Posterior cingulate gyrus (tissue), 11 donors: ENCODE data around the gene NAALADL2.
"Not testable (repeated sequence)": the region's sequence is repeated elsewhere in the genome, so short reads cannot be mapped to it uniquely, and the experiment has no call there.

Experiments used
- DNase-seq, 10 donors: peaks; one replicate each; pipeline versions ENCODE4 v3.0.0 to v3.0.0-alpha.2; 2020 to 2021; ENCODE audit warnings: mixed read lengths in 3 of 10
- intact Hi-C: fragments of 100-400 bp; cut with DNase I; formaldehyde crosslinking; loops from one replicate; pipeline ENCODE4 v1.15.1; 2023

Gene NAALADL2

GRCh38 chr3:175066617-175067415 lies 207.7 kb downstream of the NAALADL2 start:
- intact Hi-C loops: no loop called here
- no peak for DNase-seq

- intact Hi-C loops: no loop called here
- DNase-seq: no peak
These were observed 209.5 kb downstream of the NAALADL2 start for GRCh38 chr3:175068587-175068986.

GRCh38 chr3:175070946-175071345 lies 211.8 kb downstream of the NAALADL2 start:
- intact Hi-C loops: no loop called here
- DNase-seq: no peak

DNA sequence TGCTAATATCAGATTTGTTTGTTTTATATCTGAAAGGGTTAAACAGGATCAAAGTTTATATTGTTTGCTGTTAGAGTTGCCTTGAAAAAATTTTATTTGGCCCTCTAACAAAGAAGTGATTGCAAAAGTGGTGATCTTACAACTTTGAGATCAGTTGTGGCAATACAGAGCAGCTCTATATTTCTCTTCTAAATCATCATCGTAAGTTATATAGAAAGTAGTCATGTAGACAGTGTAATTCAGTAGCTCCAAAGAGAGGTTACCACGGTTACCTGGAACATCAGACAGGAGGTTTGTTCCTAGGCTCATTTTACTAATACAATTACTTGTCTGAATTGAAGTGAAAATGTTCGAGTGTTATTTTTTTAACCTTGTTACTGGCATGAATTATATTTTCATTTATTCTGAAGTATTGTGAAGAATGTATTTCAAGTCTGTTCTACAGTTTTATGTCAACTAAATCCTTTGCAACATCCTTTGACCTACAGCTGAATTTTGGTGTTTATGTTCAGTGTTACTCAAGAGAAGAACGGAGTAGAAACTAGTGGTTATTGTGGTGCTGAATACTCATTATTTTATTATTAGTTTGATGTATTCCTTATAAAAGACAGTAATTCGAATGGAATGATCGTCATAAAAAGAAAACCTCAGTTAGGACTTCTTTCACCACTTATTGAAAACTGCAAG lies 214.2 kb downstream of the NAALADL2 start:
- intact Hi-C loops: no loop called here
- no peak for DNase-seq

- no peak for DNase-seq
These were observed 216.1 kb downstream of the NAALADL2 start for GRCh38 chr3:175075269-175075668.

GRCh38 chr3:175077216-175077615 lies 218.1 kb downstream of the NAALADL2 start:
- DNase-seq: no peak
- intact Hi-C loops: no loop called here

More at GRCh38 chr3:175075269-175075668, 216.1 kb downstream of the NAALADL2 start:
- intact Hi-C loops: no loop called here

GRCh38 chr3:175082631-175083030 lies 223.5 kb downstream of the NAALADL2 start:
- intact Hi-C loops: no loop called here
- DNase-seq: no peak

GRCh38 chr3:175087128-175087527 lies 228.0 kb downstream of the NAALADL2 start:
- intact Hi-C loops: not testable (repeated sequence)
- DNase-seq: peak in 1 of 10 donors; percentile 63

DNA sequence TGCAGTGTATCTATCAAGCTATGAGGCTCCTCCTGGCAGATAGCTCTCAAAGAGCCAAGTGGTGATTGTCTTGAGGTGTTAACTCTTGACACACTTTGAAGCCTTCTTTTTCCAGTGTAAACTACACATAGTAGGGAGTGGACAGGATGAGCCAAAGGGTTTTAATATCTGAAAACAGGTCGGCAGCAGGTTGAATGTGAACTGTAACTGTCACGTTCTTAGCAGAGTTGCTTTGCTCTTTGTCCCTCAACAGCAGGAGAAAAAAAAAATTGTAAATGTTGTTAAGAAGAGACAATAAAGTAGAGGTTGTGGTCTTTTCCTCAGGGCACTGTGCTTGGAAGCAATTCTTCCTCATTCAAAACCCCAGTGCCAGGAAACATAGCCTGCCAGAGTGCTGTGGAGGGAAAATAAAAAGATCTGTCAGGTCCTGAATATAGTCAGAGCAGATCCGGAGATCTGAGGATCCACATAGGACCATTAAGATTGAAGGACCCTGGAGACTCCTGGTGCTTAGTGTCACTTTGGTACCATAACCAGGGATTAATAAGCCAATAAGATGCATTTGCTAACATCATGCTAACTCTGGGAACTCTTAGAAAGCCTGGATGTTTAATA lies 229.7 kb downstream of the NAALADL2 start:
- DNase-seq: no peak
- intact Hi-C loops: no loop called here

DNA sequence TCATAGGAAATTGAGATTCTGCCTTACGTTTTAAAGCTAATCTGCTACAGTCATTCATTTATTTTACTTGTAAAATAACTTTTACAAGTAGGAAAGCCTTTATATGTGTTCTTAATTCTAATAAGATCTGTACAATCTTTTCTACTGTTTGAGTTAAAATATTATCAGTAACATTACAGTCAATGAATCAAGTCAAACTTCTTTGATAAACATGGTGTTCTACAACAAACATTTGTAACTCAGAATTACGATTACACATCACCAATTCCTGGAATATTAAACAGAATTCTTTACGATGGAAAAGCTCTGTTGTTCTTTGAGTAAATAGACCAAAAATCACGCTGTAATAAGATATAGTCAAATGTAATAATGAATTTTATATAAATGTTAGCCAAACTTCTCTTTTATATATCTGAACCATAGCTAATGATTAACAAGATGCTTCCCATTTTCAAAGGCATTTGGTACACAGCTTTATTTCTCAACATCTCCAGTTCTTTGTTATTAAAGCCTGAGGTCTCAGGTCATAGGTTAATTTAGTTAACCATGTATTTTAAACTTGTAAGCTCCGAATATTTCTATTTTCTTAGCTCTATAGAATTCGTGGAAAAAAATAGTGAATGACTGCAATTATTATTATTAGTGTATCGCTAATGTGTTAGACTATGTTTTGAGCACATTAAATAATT lies 232.4 kb downstream of the NAALADL2 start:
- intact Hi-C loops: no loop called here
- DNase-seq: no peak

- intact Hi-C loops: no loop called here
These were observed 234.6 kb downstream of the NAALADL2 start for GRCh38 chr3:175093748-175094147.

DNA sequence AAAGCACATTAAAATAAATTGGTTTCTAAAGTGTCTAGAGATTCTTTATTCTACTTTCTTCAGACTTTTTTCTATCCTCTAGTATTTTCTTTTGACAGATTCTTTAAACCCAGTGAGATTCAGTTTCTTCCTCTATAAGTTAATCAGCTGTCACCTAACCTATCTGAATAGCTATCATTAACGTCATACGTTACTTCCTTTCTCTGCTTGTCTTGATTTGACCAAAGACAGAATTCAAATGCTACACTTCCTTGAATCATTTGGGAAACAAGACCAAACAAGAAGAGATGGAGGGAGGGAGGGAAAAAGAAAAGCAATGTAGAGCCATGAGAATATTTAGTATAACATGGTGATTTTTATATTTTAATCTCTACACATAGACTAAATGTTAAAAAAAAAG lies 235.2 kb downstream of the NAALADL2 start:
- intact Hi-C loops: no loop called here
- DNase-seq: no peak

More at GRCh38 chr3:175093748-175094147, 234.6 kb downstream of the NAALADL2 start:
- DNase-seq: no peak

DNA sequence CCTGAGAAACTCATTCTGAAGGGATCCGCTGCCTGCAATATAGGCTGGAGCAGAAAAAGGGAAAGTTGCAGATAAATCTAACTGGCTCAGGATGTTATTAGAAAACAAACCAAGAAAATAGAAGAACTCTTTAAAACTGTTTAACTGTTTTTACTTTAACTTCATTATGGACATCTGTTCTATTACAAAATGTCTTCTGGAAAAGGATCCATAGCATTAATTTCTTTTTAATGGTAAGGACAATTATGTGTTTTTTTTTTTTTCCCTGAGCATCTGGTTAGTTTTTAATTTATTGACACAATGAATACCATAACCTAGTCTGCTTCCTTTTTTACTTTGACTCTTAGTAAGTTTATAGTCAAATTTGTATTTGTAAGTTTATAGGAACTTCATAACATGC lies 239.5 kb downstream of the NAALADL2 start:
- DNase-seq: no peak
- intact Hi-C loops: no loop called here

GRCh38 chr3:175102161-175102560 lies 243.0 kb downstream of the NAALADL2 start:
- intact Hi-C loops: no loop called here
- no peak for DNase-seq

- intact Hi-C loops: no loop called here
- DNase-seq: no peak
These were observed 244.2 kb downstream of the NAALADL2 start for GRCh38 chr3:175103298-175103697.

GRCh38 chr3:175105066-175105465 lies 245.9 kb downstream of the NAALADL2 start:
- DNase-seq: no peak
- intact Hi-C loops: no loop called here

DNA sequence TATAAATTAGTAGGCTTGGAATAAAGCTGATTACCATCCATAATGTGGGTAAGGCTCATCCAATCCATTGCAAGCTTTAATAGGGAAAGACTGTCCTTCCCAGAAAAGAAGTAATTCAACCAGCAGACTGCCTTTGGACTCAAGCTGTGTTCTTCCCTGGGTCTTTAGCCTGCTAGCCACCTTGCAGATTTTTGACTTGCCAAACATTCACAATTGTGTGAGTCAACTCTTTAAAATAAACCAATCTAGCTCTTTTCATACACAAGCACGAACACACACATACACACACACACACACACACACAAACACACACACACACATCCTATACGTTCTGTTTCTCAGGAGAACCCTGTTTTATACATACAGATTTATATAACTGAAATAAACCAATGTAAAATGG lies 248.1 kb downstream of the NAALADL2 start:
- intact Hi-C loops: no loop called here
- DNase-seq: no peak

GRCh38 chr3:175107995-175108394 lies 248.9 kb downstream of the NAALADL2 start:
- no peak for DNase-seq
- intact Hi-C loops: no loop called here

- intact Hi-C loops: no loop called here
- DNase-seq: no peak
These were observed 249.5 kb downstream of the NAALADL2 start for GRCh38 chr3:175108613-175109151.

GRCh38 chr3:175111036-175111435 lies 251.9 kb downstream of the NAALADL2 start:
- no peak for DNase-seq
- intact Hi-C loops: no loop called here
